Upper lobe of left lung (tissue), 4 donors: ENCODE measurements around the gene CDC40.

Source experiments
- CTCF ChIP-seq, 6 experiments: fragments of 450-650 bp in 4 of 6; fragments of 200-600 bp in 2 of 6; sonication (generic) in 2 of 6; IDR thresholded peaks; one replicate each; pipeline ENCODE4 v1.5.1; 2016 to 2019; ENCODE audit warnings: antibody characterized with exemption in 6 of 6
- POLR2A ChIP-seq, 4 donors: fragments of 450-650 bp; IDR thresholded peaks; one replicate each; pipeline ENCODE4 v1.5.1; 2016 to 2017; ENCODE audit warnings: antibody characterized with exemption in 4 of 4, mild to moderate bottlenecking in 2 of 4

GRCh38 chr6:110201151-110201884 lies 21.1 kb downstream of the CDC40 start:
- TF ChIP-seq CTCF (IDR thresholded peaks at IDR 0.05) (no peak), POLR2A (IDR thresholded peaks at IDR 0.05) (no peak)
